Measurements from ENCODE around the gene SLMAP.

The SLMAP gene

DNA sequence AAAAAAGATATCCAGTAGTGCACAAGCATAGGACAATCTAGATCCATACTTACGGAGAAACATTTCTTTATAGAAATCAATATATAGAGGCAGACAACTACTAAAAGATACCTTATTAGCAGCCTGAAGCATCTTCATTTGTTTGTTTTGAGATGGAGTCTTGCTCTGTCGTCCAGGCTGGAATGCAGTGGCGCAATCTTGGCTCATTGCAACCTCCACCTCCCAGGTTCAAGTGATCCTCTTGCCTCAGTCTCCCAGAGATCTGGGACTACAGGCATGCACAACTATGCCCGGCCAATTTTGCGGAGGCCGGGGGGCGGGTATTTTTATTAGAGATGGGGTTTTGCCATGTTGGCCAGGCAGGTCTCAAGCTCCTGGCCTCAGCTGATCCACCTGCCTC is 18.3 kb upstream of the SLMAP start:
- TF ChIP-seq ZNF274 (IDR thresholded peaks at IDR 0.05; ENCODE audit: low read depth, low read length) = no peak
- no peak overlapping the region for H3K4me3 ChIP-seq (ENCODE audit: low read length)

DNA sequence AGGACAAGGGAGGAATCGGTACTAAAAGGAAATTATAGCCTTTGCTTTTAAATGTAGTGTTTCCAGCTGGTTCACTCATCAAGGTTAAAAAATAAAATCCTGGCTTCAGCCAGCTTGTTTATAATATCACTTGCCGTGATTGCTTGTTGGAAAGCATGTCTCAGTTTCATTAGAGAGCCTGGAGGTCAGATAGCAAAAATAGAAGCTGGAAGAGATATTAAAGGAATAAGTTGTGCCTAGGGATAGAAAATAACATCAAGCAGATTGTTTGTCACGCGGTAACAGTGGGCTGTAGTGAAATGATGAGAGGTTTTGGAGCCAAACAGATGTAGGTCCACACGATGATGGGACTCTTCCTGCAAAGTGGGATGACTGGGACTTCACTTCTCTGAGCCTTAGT is 17.7 kb upstream of the SLMAP start:
- H3K4me3 ChIP-seq (ENCODE audit: low read length) = no peak overlapping the region
- no peak for TF ChIP-seq ZNF274 (IDR thresholded peaks at IDR 0.05; ENCODE audit: low read depth, low read length)

DNA sequence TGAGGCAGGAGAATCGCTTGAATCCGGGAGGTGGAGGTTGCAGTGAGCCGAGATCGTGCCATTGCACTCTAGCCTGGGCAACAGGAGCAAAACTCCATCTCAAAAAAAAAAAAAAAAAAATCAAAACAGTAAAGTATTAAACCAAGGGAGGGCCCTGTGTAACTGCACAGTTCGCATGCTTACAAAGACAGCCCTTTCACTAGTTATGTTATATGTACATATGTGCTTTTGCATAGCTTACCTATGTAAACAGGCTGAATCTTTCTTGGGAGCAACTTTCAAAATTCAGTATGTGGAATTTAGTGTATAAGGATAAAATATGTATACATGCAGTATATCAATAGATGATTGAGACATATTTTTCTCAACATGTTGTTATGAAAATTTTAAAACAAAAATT is 16.1 kb upstream of the SLMAP start:
- TF ChIP-seq ZNF274 (IDR thresholded peaks at IDR 0.05; ENCODE audit: low read depth, low read length) = no peak
- H3K4me3 ChIP-seq (ENCODE audit: low read length) = no peak overlapping the region

DNA sequence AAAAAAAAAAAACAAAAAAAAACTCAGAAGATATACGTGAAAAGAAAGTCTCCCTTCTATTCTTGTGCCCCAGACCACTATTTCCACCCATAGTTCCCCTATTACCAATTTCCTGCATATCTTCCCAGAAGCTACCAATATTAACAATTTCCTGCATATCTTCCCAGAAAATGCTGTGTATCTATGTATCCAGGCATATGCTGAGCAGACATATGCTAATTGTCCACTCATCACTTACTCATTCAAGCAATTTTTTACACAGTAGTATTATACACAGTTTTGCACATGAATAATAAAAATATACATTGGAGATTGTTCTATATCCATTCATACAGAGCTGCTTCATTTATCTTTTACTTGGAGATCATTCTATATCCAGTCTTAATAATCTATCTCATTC is 12.6 kb upstream of the SLMAP start:
- no peak for TF ChIP-seq ZNF274 (IDR thresholded peaks at IDR 0.05; ENCODE audit: low read depth, low read length)

DNA sequence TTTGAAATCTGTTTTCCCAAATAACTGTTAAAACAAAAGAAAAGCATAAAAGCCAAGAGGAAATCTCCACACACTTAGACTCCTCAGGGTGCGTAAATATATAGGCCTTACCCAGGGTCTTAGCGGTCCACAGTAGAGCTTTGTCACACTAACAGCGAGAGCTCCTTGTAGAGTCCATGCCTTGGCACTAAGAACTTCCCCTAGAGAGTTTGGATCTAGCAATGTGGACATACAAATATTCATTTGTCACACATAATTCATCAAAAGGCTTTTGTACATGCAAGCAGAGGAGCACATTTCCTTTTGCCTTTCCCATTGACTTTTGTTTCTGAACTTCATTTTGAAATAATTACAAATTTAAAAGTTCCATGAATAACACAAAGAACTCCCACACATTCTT is 11.0 kb upstream of the SLMAP start:
- no peak for TF ChIP-seq ZNF274 (IDR thresholded peaks at IDR 0.05; ENCODE audit: low read depth, low read length)
- no peak overlapping the region for H3K4me3 ChIP-seq (ENCODE audit: low read length)

More for the DNA sequence above, 12.6 kb upstream of the SLMAP start:
- H3K4me3 ChIP-seq (ENCODE audit: low read length) = no peak overlapping the region

DNA sequence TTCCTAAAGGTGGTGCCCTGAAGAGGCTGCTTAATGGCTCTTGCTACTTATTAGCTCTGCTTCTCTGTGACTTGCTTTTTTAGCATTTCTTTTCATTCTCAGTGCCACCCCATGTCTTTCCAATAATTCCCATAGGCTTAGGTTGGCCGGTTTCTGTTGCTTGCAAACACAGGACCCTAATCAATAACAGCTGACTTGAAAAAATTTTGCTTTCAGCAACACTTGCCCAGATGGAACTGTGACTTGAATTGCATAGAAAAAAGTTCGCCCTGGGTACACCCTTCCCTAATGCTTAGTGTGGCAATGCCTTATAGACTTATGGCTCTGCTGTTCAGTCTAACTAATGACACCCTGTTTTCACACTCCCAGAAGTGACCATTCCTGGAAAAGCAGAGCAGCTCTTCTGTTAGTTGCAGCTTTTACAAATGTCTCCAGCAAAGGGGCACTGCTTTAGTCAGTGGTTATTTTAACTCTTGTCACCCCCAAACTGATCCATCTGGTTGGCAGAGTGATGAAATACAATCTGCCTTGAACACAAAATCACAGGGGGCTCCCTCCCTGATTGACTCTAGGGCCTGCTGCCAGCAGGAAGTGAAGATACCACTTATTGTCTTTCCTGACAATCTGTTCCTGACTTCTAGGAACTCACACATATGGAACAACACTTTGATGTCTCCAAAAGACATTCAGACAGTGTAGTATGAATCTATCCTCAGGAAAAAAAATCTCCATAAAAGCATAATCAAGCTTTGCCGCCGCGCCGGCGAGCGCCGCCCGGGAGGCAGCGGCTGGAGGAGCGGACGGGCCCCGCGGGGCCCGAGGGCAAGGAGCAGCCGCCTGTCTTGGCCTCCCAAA is 9.7 kb upstream of the SLMAP start:
- no peak overlapping the region for H3K4me3 ChIP-seq (ENCODE audit: low read length)
- no peak for TF ChIP-seq ZNF274 (IDR thresholded peaks at IDR 0.05; ENCODE audit: low read depth, low read length)

DNA sequence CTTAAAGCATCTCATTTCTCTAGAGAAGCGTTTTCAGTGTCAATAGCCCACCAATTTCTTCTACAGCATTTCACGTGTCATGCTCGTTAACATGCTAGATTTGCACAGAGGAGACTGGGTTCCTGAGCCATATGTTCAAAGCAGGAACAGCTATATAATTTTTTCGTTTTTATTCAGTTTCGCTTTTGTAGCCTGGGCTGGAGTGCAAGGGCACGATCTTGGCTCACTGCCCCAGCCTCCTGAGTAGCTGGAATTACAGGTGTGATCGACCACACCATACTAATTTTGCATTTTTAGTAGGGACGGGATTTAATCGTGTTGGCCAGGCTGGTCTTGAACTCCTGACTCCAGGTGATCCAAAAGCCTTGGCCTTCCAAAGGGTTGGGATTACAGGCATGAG is 6.6 kb upstream of the SLMAP start:
- no peak overlapping the region for H3K4me3 ChIP-seq (ENCODE audit: low read length)
- TF ChIP-seq ZNF274 (IDR thresholded peaks at IDR 0.05; ENCODE audit: low read depth, low read length) = no peak

DNA sequence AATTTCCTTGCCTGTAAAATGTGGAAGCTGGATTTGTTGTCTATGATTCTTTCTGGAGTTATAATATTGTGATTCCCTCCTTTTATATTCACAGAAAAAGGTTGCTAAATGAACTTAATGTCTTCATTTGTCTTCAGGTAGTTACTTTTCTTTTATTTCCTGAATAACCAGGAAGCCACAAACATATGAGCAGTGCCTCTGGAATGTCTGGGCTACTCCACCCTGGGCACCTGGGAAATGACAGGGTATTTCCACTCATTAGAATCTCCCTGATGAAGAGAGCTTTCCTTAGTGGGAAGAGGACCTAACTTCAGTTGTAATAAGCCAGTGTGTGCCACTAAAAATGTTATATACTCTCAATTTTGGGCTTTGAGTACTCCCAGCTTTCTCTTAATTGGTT is 3.8 kb upstream of the SLMAP start:
- TF ChIP-seq ZNF274 (IDR thresholded peaks at IDR 0.05; ENCODE audit: low read depth, low read length) = no peak
- no peak overlapping the region for H3K4me3 ChIP-seq (ENCODE audit: low read length)

DNA sequence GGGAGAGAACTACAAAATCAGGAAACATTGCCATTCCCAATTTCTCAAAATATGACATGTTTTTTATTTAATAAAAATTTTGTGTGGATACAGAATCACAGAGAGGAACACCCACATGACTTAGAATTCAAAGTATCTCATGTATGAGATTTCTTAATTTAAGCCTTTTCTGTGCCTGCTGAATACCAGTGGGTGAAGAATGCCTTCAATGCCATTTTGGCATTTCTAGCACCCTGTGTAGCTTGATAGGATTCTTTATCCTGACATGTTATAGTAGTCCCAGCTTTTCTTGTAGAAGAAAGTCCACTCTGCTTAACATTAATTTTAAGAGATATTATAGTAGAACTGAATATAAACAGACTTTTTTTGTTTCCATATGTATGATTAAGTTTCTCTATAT is 3.1 kb upstream of the SLMAP start:
- TF ChIP-seq ZNF274 (IDR thresholded peaks at IDR 0.05; ENCODE audit: low read depth, low read length) = no peak
- no peak overlapping the region for H3K4me3 ChIP-seq (ENCODE audit: low read length)

DNA sequence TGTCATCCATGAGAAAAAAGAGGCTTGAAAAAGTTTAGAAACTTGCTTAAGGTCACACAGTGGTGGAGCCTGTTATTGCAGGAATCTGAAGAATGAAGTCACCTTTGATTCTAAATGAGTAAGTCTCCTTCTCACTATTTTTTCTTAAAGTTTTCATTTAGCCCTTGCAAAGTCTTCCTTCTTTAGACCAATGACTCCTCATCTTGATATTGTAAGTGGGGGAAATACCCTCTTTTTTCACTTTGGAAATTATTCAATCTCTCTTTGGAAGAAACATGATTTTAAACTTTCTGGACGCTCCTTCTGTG is 787 bp upstream of the SLMAP start:
- no peak for TF ChIP-seq ZNF274 (IDR thresholded peaks at IDR 0.05; ENCODE audit: low read depth, low read length)
- peak overlapping the region; percentile 80 for H3K4me3 ChIP-seq (ENCODE audit: low read length)

DNA sequence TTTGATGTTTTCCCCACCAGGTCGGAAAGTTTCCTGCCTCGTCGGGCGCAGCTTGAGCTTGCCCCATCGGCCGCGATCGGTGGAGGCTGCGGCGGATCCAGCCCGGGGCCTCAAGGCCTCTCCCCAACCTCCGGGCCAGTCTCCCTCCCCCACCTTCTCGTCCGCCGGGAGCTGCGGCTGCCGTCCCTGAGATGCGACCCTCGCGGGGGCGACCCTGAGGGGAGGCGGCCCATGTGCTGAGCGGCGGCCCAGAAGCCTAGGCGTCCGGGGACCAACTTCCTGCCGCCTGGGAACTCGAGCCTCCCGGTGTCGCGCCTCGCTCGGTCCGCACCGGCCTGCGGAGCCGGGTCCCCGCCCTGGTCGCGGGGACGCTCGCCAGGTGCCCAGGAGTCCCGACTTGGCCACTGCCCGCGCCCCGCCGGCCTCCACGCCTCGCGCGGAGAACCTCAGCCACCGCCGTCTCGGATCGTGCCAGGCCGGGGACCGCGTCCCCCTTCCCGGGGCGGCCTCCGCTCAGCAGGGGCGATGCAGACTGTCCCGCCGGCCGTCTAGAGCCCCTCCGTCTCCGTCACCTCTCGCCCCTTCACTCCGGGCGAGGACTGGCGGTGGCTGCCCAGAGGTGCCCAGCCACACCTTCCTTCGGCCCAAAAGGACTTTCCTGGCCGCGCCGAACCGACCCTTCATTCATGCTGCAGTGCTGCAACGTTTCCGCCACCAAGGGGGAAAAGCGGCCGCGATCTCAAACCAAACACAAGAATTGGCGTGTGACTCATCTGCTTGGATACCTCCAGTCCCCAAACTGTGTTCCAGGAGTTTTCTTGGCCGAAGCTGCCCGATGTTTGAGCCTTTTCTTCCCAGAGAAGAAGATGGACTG is 656 bp downstream of the SLMAP start:
- TF ChIP-seq ZNF274 (IDR thresholded peaks at IDR 0.05; ENCODE audit: low read depth, low read length) = no peak
- H3K4me3 ChIP-seq (ENCODE audit: low read length) = peak overlapping the region; percentile 80

DNA sequence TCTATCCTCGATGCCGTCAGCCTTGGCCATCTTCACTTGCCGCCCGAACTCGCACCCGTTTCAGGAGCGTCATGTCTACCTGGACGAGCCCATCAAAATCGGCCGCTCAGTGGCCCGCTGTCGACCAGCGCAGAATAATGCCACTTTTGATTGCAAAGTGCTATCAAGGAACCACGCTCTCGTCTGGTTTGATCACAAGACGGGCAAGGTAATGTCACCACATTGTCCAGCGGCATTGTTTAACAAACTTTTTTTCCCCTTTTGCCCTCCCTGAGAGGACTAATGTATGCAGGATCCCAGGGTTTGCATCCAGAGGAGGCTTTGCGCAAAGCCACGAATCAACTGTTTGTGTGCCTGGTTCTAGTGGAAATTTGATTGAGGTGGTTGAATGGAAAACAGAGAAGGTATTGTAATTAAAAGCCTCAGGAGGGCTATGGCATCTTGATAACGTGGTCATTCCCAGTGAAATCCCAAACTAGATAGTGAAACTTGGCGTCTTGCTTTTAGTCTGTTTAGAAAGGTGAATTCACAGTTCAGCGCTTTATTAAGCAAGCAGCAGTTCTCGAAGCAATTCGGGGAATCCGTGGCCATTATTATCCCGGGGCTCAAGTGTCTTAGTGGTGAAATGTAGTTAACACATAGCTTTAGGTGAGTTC is 1.7 kb downstream of the SLMAP start:
- TF ChIP-seq ZNF274 (IDR thresholded peaks at IDR 0.05; ENCODE audit: low read depth, low read length) = no peak
- H3K4me3 ChIP-seq (ENCODE audit: low read length) = peak overlapping the region; percentile 80

DNA sequence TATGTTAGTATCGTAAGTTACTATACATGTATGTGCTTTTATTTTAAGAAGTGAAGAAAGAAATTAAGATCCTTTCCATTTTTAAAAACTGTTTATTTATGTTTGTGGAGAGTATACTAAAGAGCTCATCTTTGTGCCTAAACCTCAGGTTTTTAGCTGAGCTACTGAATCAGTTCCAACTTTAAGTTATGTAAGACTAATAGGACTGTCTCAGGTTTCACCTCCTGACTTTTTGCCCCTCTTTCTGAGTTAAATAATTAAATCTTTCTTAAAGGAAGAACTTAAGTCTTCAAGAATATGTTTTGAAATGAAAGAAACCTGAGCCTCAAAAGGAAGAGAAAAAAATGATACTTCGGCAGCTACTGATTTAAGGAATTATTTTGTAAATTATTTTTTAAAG is 2.6 kb downstream of the SLMAP start:
- TF ChIP-seq ZNF274 (IDR thresholded peaks at IDR 0.05; ENCODE audit: low read depth, low read length) = no peak

DNA sequence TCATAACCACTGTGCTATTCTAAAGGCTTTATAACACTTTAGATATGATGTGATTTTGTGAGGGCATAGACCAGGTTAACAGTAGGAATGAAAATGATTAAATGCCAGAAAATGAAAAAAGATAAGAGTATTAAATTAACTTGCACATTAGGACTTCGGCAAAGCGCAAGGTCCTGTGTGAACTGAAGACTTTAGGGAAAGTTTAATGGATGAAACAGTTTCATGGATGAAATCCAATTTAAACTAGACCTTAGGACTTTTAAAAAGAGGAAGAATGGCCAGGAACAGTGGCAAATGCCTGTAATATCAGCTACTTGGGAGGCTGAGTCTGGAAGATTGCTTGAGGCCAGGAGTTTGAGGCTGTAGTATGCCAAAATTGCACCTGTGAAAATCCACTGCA is 8.7 kb downstream of the SLMAP start:
- H3K4me3 ChIP-seq (ENCODE audit: low read length) = no peak overlapping the region
- no peak for TF ChIP-seq ZNF274 (IDR thresholded peaks at IDR 0.05; ENCODE audit: low read depth, low read length)

More for the DNA sequence above, 2.6 kb downstream of the SLMAP start:
- H3K4me3 ChIP-seq (ENCODE audit: low read length) = peak overlapping the region; percentile 80; the same call in 1 of the 2 replicates

DNA sequence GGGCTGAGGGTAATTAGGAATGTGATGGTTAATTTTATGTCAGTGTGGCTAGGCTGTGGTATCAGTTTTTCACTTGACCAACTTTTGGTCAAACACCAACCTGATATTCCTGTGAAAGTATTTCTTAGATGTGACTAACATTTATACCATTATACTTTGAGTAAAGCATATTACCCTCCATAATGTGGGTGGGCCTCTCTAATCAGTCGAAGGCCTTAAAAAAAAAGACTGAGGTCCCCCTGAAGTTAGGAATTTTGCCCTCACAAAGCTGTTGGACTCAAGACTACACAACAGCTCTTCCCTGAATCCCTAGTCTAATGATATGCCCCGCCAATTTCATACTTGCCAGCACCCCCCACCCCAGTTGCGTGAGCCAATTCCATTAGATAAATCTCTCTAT is 12.5 kb downstream of the SLMAP start:
- no peak for TF ChIP-seq ZNF274 (IDR thresholded peaks at IDR 0.05; ENCODE audit: low read depth, low read length)
- H3K4me3 ChIP-seq (ENCODE audit: low read length) = no peak overlapping the region

All from GM08714 (cell line).